ENCODE data around the gene GRM8.

The GRM8 gene

GRCh38 chr7:126659124-126659523 is 593.6 kb downstream of the GRM8 start:
- no peak for TF ChIP-seq CTCF (conservative IDR thresholded peaks at IDR 0.05)
- no peak for TF ChIP-seq ZFX (IDR thresholded peaks at IDR 0.05)

GRCh38 chr7:126658684-126659083 is 594.1 kb downstream of the GRM8 start:
- no peak for TF ChIP-seq ZFX (IDR thresholded peaks at IDR 0.05)
- TF ChIP-seq CTCF (conservative IDR thresholded peaks at IDR 0.05) = no peak
- no peak overlapping the region for H3K27ac ChIP-seq

More at GRCh38 chr7:126659124-126659523, 593.6 kb downstream of the GRM8 start:
- no peak overlapping the region for H3K27ac ChIP-seq

GRCh38 chr7:126657599-126658358 is 595.0 kb downstream of the GRM8 start:
- no peak overlapping the region for H3K27ac ChIP-seq
- TF ChIP-seq CTCF (conservative IDR thresholded peaks at IDR 0.05) = no peak

GRCh38 chr7:126657137-126657536 is 595.6 kb downstream of the GRM8 start:
- H3K27ac ChIP-seq = no peak overlapping the region
- TF ChIP-seq CTCF (conservative IDR thresholded peaks at IDR 0.05) = no peak
- TF ChIP-seq ZFX (IDR thresholded peaks at IDR 0.05) = no peak

- no peak for TF ChIP-seq ZFX (IDR thresholded peaks at IDR 0.05)
- no peak for TF ChIP-seq CTCF (conservative IDR thresholded peaks at IDR 0.05)
- no peak overlapping the region for H3K27ac ChIP-seq
Measured at GRCh38 chr7:126656165-126656564, 596.6 kb downstream of the GRM8 start.

GRCh38 chr7:126637538-126637937 is 615.2 kb downstream of the GRM8 start:
- no peak for TF ChIP-seq ZFX (IDR thresholded peaks at IDR 0.05)
- no peak for TF ChIP-seq CTCF (conservative IDR thresholded peaks at IDR 0.05)
- H3K27ac ChIP-seq = no peak overlapping the region

- TF ChIP-seq ZFX (IDR thresholded peaks at IDR 0.05) (no peak), CTCF (conservative IDR thresholded peaks at IDR 0.05) (no peak)
- H3K27ac ChIP-seq = no peak overlapping the region
Measured at GRCh38 chr7:126635545-126635944, 617.2 kb downstream of the GRM8 start.
